ENCODE results near the gene LOXL4.

- TF ChIP-seq CTCF (conservative IDR thresholded peaks at IDR 0.05; ENCODE audit: low read depth, low read length) (no peak), EZH2 (IDR thresholded peaks at IDR 0.05; ENCODE audit: borderline replicate concordance, low read depth, low read length, poor library complexity, severe bottlenecking) (no peak)
These were observed 713 bp downstream of the LOXL4 start for GRCh38 chr10:98267069-98267893.

Data from A673 (cell line).